AG04449 (cell line): ENCODE results near the gene ZNF532.

Experiments used
- CTCF ChIA-PET: fragments of 350-600 bp; formaldehyde crosslinking; extraction: SDS; loops from one replicate; lab custom pipeline; 2021; ENCODE audit warnings: antibody characterized with exemption; lab: Yijun Ruan, JAX
- POLR2A ChIA-PET: fragments of 400-600, 350-600 bp; formaldehyde crosslinking; extraction: SDS; loops from one replicate; lab custom pipeline; 2020; ENCODE audit warnings: antibody characterized with exemption, inconsistent platforms; lab: Yijun Ruan, JAX
- DNase-seq: peaks from one replicate; pipeline ENCODE4 v3.0.0-alpha.2; 2010; ENCODE audit warnings: low read depth, low spot score
- H3K4me3 ChIP-seq: 2 replicates; pipeline ENCODE4 v1.5.1; 2011; ENCODE audit warnings: low read depth, mild to moderate bottlenecking, control low read depth, low read length
- TF ChIP-seq, protein P1 (sequence below): IDR thresholded peaks from one replicate; pipeline ENCODE4 v1.5.1; 2011; ENCODE audit warnings: mild to moderate bottlenecking, moderate library complexity, low read length, control low read depth, inconsistent platforms; ENCODE audit not compliant: insufficient read depth; ENCODE audit errors: missing control alignments

ZNF532 gene

GRCh38 chr18:58870130-58870529, 5.5 kb downstream of the ZNF532 start:
- no peak for DNase-seq
- TF ChIP-seq, protein P1, sequence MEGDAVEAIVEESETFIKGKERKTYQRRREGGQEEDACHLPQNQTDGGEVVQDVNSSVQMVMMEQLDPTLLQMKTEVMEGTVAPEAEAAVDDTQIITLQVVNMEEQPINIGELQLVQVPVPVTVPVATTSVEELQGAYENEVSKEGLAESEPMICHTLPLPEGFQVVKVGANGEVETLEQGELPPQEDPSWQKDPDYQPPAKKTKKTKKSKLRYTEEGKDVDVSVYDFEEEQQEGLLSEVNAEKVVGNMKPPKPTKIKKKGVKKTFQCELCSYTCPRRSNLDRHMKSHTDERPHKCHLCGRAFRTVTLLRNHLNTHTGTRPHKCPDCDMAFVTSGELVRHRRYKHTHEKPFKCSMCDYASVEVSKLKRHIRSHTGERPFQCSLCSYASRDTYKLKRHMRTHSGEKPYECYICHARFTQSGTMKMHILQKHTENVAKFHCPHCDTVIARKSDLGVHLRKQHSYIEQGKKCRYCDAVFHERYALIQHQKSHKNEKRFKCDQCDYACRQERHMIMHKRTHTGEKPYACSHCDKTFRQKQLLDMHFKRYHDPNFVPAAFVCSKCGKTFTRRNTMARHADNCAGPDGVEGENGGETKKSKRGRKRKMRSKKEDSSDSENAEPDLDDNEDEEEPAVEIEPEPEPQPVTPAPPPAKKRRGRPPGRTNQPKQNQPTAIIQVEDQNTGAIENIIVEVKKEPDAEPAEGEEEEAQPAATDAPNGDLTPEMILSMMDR: no peak
- ChIA-PET CTCF (no interaction called here), POLR2A (interaction anchor here (1.2 to 3.6 kb wide), 2 partner anchors 11 to 13 kb away, joined by 3 to 19 read pairs; no protein-coding TSS in a partner anchor)
- H3K4me3 ChIP-seq: no peak overlapping the region

DNA sequence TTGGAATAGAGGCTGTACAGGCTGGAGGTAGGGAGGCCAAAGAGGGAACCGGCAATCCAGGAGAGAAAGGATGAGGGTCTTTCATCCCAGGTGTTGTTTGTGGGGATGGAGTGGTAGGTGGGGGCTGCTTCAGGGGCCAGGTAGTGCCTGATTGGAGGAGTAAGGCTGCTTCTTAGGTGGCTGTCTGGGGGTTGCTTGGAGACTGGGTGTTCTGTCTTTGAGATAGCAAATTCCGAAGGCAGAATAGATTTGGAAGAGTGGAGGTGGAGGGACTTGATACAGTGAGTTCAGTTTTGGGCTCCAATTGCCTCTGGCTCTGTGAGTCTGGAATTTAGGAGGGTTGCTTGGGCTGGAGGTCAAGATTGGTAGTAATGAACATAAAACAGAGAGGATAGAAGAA, 5.9 kb downstream of the ZNF532 start:
- ChIA-PET POLR2A (interaction anchor here (1.2 to 3.6 kb wide), 3 partner anchors 11 to 19 kb away, joined by 3 to 19 read pairs (median 3); no protein-coding TSS in a partner anchor), CTCF (no interaction called here)
- no peak overlapping the region for H3K4me3 ChIP-seq
- TF ChIP-seq, protein P1: no peak
- DNase-seq: no peak

GRCh38 chr18:58871514-58872420, 7.1 kb downstream of the ZNF532 start:
- ChIA-PET POLR2A (interaction anchor here (1.4 to 3.6 kb wide), 2 partner anchors 10 to 21 kb away, joined by 3 to 19 read pairs; no protein-coding TSS in a partner anchor), CTCF (interaction anchor here (1.1 to 1.4 kb wide), 2 partner anchors 11 to 91 kb away, joined by 3 to 5 read pairs; no protein-coding TSS in a partner anchor)
- no peak overlapping the region; the same call in 1 of the 2 replicates for H3K4me3 ChIP-seq
- TF ChIP-seq, protein P1: no peak
- no peak for DNase-seq

- TF ChIP-seq, protein P1: no peak
- ChIA-PET CTCF (no interaction called here), POLR2A (no interaction called here)
- no peak overlapping the region for H3K4me3 ChIP-seq
- DNase-seq: no peak
Observed at GRCh38 chr18:58878640-58879039, 14.0 kb downstream of the ZNF532 start.

GRCh38 chr18:58881477-58881876, 16.8 kb downstream of the ZNF532 start:
- TF ChIP-seq, protein P1: no peak
- H3K4me3 ChIP-seq: no peak overlapping the region
- CTCF ChIA-PET: interaction anchor here (0.9 to 1.7 kb wide), 6 partner anchors 9 to 188 kb away, joined by 3 to 4 read pairs (median 3); no protein-coding TSS in a partner anchor
- POLR2A ChIA-PET: interaction anchor here (1.0 to 4.1 kb wide), 2 partner anchors 10 to 17 kb away, joined by 5 to 19 read pairs; partner anchors contain the start of gene ZNF532
- DNase-seq: no peak

- TF ChIP-seq, protein P1: no peak
- POLR2A ChIA-PET: interaction anchor here (1.0 to 4.1 kb wide), 2 partner anchors 11 to 17 kb away, joined by 5 to 19 read pairs; partner anchors contain the start of gene ZNF532
- no peak overlapping the region for H3K4me3 ChIP-seq
- peak; percentile 61 for DNase-seq
- CTCF ChIA-PET: interaction anchor here (0.9 to 2.2 kb wide), 4 partner anchors 9 to 15 kb away, joined by 3 to 5 read pairs (median 4); no protein-coding TSS in a partner anchor
Observed at GRCh38 chr18:58882044-58882443, 17.4 kb downstream of the ZNF532 start.
